ENCODE measurements around the gene C17orf113. TPM values are rescaled to one million over a fixed set of nuclear protein-coding genes. Genes with fewer than 3 reads are reported as not detected.
A peak's percentile ranks its signal among the peaks of the same experiment; 100 is the strongest.

The C17orf113 gene
- total RNA-seq, result 0.13 TPM
- long read RNA-seq, partial matches to known transcripts, result 0 of 1 reads
- long read RNA-seq, other reads (novel, unspliced or antisense), result 1 of 1 reads

DNA sequence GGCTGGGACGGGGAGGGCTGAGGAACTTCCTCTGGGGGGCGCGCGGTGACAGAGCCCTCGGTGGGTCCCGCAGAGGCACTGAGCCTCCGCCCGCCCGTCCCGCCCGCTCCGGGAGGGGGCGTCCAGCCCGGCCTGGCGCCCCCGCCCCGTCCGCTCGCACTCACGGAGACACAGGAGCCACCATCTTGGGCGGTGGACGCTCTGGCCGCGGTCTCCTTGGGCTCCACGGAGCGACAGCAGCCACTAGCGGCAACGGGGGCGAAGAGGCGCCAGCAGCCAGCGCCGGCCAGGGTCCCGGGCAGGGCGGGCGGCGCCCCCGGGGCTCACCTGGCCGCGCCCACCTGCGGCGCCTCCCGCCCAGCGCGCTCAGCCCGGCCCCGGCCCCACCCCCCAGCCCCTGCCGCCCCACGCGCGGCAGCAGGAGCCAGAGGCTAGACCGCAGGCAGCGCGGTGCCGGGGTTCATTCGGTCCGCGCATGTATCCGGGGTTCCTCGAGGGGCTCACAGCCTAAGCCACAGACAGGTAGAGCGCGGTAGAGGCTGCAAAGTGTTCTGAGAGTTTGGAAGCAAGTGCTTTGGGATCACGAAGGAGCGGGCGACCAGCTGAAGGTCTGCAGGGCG, at the start of gene C17orf113:
Gene C17orf113, minus strand, starts transcription at position 209 of the 620 bp plus-strand sequence. CDS start 7,225 bp downstream, outside the sequence.
- DNase-seq (ENCODE audit: low spot score), result peak; percentile 90

- no peak for DNase-seq (ENCODE audit: low spot score)
Observed at GRCh38 chr17:42098730-42099399, 48.5 kb upstream of the C17orf113 start.

DNA sequence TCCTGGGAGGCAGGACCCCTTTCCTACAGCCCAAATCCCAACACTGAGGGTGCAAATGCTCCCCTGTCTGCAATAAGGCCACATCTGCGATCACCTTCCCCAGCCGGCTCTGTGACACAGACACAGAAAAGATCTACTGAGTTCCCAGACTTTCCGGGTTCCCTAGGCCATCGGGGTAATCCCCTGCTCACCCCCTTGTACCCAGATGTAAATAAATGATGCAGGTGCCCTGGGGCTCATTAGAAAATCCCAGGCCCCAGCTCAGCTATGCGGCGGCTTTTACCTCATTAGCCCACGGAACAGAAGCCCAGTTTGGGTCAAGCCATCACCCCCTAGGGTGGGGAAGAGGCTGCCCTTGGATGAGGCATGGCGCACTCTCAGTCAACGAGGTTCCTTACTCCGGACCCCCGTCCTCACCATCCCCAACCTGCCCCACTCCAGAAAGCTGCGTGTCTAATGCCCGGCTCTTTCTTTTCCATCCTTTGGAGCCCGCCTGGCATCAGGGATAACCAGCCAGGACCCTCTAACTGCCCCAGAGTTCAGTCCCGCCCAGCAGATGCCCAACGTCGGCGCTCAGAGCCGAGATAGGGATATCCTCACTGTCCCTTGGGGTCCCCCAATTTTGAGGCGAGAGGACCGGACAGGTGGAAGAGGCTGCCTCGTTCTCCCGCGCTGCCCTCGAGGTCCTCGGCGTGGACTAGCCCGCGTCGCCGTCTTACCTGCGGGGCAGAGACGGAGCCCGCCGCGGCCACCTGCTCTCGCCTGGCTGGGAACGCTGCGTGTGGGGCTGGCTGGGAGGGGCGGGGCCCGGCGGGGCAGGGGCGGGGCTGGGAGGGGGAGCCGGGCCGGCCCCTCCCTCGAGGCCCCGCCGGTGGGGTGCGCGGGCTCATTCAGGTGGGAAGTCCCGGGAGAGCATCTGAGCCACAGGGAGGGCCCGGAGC, 47.6 kb upstream of the C17orf113 start, which contains the start of gene ZNF385C:
Gene ZNF385C, minus strand, starts transcription at position 783 of the 941 bp plus-strand sequence. CDS start 35,417 bp downstream, outside the sequence.
- DNase-seq (ENCODE audit: low spot score), result no peak

GRCh38 chr17:42096360-42097111, 46.1 kb upstream of the C17orf113 start:
- DNase-seq (ENCODE audit: low spot score), result no peak

GRCh38 chr17:42094375-42095069, 44.1 kb upstream of the C17orf113 start:
- no peak for DNase-seq (ENCODE audit: low spot score)

DNA sequence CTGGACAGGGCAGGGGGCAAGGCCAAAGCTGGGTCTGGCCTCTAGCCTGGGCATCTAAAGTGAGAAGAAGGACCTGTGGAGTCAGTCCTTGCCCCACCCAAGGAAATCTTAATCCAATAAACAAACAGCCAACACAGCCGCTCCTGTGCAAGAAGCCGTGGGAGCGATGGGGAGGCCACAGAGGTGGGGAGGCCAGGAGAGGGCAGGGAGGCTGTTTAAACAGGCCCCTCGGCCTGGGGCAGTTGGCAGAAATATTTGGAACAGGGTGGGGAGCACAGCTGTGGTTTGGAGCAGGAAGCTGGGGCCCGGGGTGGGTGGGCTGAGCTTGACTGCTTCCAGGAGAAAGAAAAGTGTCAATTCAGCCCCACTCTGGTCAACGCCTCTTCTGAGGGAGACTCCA, 42.5 kb upstream of the C17orf113 start:
- no peak for DNase-seq (ENCODE audit: low spot score)

GRCh38 chr17:42090964-42091790, 40.8 kb upstream of the C17orf113 start:
- DNase-seq (ENCODE audit: low spot score), result no peak

DNA sequence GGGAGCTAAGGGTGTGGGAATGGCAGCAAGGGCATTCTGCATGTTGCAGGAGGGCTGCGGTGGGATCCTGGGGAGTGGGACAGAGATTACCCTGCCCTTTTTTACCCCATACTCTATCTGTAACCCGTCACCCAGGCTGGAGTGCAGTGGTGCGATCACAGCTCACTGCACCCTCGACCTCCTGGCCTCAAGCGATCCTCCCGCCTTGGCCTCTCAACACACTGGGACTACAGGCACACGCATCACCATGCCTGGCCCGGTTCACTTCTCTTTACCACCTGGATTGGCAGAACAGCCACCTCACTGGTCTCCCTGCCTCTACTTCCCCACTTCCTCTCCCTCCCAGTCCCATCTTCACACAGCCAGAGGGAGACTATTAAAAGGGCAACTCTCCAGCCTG, 38.3 kb upstream of the C17orf113 start:
- no peak for DNase-seq (ENCODE audit: low spot score)

GRCh38 chr17:42087736-42088705, 37.6 kb upstream of the C17orf113 start:
- no peak for DNase-seq (ENCODE audit: low spot score)

GRCh38 chr17:42087042-42087701, 36.8 kb upstream of the C17orf113 start:
- no peak for DNase-seq (ENCODE audit: low spot score)

DNA sequence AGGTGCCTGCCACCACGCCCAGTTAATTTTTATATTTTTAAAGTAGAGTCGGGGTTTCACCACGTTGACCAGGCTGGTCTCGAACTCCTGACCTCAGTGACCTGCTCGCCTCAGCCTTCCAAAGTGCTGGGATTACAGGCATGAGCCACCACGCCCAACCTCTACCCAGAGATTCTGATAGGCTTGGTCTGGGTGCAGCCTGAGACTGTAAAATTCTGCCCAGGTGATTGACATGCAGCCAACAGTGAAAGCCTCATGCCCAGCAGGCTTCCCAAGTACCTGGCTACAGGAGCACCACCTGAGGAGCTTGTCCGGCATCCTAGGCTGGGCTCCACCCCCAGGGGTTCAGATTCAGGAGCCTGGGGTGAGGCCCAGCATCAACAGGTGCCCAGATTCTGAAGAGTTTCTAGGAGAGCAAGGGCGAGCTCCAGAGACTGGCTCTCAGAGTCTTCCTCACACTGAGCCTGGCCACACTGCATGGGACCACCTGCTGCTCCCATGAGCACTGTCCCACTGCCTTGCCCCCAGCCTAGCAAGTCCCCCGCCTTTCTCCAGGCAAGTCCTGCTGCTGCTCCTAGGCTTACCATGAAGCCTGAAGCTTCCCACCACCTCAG, 31.2 kb upstream of the C17orf113 start:
- DNase-seq (ENCODE audit: low spot score), result no peak

GRCh38 chr17:42079541-42079940, 29.1 kb upstream of the C17orf113 start:
- no peak for DNase-seq (ENCODE audit: low spot score)

- DNase-seq (ENCODE audit: low spot score), result no peak
Observed at GRCh38 chr17:42078396-42079043, 28.1 kb upstream of the C17orf113 start.

DNA sequence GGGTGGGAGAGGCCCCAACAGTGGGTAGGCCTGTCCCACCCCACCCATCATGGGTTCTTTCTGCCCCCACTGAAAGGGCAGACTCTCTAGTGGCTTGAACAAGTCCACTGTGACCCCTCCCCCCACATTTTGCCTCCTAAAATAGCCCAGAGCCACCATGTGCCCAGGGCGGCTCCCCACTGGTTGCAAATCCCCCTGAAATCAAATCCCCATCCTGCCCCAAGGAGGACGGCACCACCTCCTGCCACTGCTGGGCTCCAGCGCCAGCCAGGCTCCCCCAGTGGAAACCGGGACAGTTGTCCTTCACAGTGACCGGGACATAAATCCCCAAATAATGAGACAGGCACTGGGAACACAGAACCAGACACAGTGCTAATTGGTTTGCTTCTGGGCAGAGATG, 27.4 kb upstream of the C17orf113 start:
- DNase-seq (ENCODE audit: low spot score), result no peak

DNA sequence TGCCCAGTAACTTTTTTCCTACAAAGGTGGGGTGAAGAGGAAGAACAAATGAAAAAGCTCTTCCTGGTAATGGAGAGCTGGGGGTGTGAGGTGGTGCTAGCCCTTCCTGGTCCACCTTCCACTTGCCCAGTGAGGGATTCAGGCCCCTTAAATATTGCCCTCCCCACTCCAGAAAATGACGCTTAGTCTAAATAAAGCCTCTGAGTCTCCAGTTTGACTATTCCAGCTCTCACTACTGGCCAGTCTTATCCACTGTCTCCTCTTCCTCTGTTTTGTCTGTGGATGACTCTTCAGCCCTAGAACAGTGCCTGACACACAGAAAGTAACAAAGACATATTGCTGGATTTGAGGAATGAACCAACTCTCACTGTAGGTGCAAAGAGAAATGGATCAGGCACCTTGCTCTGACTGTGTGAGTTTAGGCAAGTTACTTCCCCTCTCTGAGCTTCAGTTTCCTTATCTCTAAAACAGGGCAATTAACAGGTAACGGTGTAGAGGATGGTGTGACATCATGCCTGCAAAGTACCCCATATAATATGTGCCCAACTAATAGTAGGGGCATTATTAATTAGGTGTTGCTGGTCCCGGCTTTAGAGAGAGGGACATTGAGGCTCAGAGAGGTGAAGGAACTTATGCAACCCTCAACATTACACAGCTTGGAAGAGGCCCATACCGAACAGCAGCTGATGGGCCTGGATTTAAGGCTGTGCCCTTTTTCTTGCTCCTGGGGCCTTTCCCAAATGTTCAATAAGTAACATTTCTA, 26.6 kb upstream of the C17orf113 start:
- DNase-seq (ENCODE audit: low spot score), result no peak

- DNase-seq (ENCODE audit: low spot score), result no peak
Observed at GRCh38 chr17:42075789-42076188, 25.4 kb upstream of the C17orf113 start.

Measured in mesenteric fat pad (tissue), 1 donor.